ENCODE results near the gene TMEM217.

The TMEM217 gene

GRCh38 chr6:37177935-37178517 lies 79.9 kb downstream of the TMEM217 start:
- H3K27me3 ChIP-seq (ENCODE audit: control insufficient read depth in 1 of 2, insufficient read depth in 2 of 2, low read length in 2 of 2) = no peaks in the 10 kb centered on the region
- H3K4me1 ChIP-seq (ENCODE audit: control insufficient read depth, insufficient read depth, low read length) = peaks cover 4% of the 10 kb centered on the region
- H3K4me3 ChIP-seq (ENCODE audit: low read length in 2 of 2) = no peak overlapping the region
- H3K9me3 ChIP-seq (ENCODE audit: control insufficient read depth in 2 of 2, low read length in 2 of 2) = no peaks in the 10 kb centered on the region
- peaks cover 22% of the 10 kb centered on the region in 2 donors for H3K36me3 ChIP-seq (ENCODE audit: control insufficient read depth in 2 of 2, insufficient read depth in 2 of 2, low read length in 2 of 2)
- no peak overlapping the region for H3K9ac ChIP-seq (ENCODE audit: low read length in 2 of 2)
- no peak overlapping the region for H3K27ac ChIP-seq (ENCODE audit: low read length)

GRCh38 chr6:37177077-37177934 lies 80.6 kb downstream of the TMEM217 start:
- Histone ChIP-seq H3K36me3 (ENCODE audit: control insufficient read depth in 2 of 2, insufficient read depth in 2 of 2, low read length in 2 of 2) (peaks cover 24 to 26% of the 10 kb centered on the region in 2 donors), H3K27me3 (ENCODE audit: control insufficient read depth in 1 of 2, insufficient read depth in 2 of 2, low read length in 2 of 2) (no peaks in the 10 kb centered on the region), H3K9me3 (ENCODE audit: control insufficient read depth in 2 of 2, low read length in 2 of 2) (no peaks in the 10 kb centered on the region), H3K27ac (ENCODE audit: low read length) (no peak overlapping the region), H3K4me3 (ENCODE audit: low read length in 2 of 2) (no peak overlapping the region), H3K4me1 (ENCODE audit: control insufficient read depth, insufficient read depth, low read length) (peaks cover 11% of the 10 kb centered on the region), H3K9ac (ENCODE audit: low read length in 2 of 2) (no peak overlapping the region)

GRCh38 chr6:37176268-37177076 lies 81.5 kb downstream of the TMEM217 start:
- no peak overlapping the region for H3K27ac ChIP-seq (ENCODE audit: low read length)
- H3K4me1 ChIP-seq (ENCODE audit: control insufficient read depth, insufficient read depth, low read length) = peaks cover 16% of the 10 kb centered on the region
- no peak overlapping the region for H3K9ac ChIP-seq (ENCODE audit: low read length in 2 of 2)
- peaks cover 24 to 26% of the 10 kb centered on the region in 2 donors for H3K36me3 ChIP-seq (ENCODE audit: control insufficient read depth in 2 of 2, insufficient read depth in 2 of 2, low read length in 2 of 2)
- no peaks in the 10 kb centered on the region for H3K27me3 ChIP-seq (ENCODE audit: control insufficient read depth in 1 of 2, insufficient read depth in 2 of 2, low read length in 2 of 2)
- H3K4me3 ChIP-seq (ENCODE audit: low read length in 2 of 2) = no peak overlapping the region
- H3K9me3 ChIP-seq (ENCODE audit: control insufficient read depth in 2 of 2, low read length in 2 of 2) = no peaks in the 10 kb centered on the region

- Histone ChIP-seq H3K4me3 (ENCODE audit: low read length in 2 of 2) (no peak overlapping the region), H3K27ac (ENCODE audit: low read length) (no peak overlapping the region), H3K36me3 (ENCODE audit: control insufficient read depth in 2 of 2, insufficient read depth in 2 of 2, low read length in 2 of 2) (peaks cover 24 to 26% of the 10 kb centered on the region in 2 donors), H3K9ac (ENCODE audit: low read length in 2 of 2) (no peak overlapping the region), H3K27me3 (ENCODE audit: control insufficient read depth in 1 of 2, insufficient read depth in 2 of 2, low read length in 2 of 2) (no peaks in the 10 kb centered on the region), H3K4me1 (ENCODE audit: control insufficient read depth, insufficient read depth, low read length) (peaks cover 24% of the 10 kb centered on the region), H3K9me3 (ENCODE audit: control insufficient read depth in 2 of 2, low read length in 2 of 2) (no peaks in the 10 kb centered on the region)
Observed at GRCh38 chr6:37175332-37176267, 82.3 kb downstream of the TMEM217 start.

- Histone ChIP-seq H3K4me3 (ENCODE audit: low read length in 2 of 2) (no peak overlapping the region), H3K4me1 (ENCODE audit: control insufficient read depth, insufficient read depth, low read length) (peaks cover 29% of the 10 kb centered on the region), H3K27me3 (ENCODE audit: control insufficient read depth in 1 of 2, insufficient read depth in 2 of 2, low read length in 2 of 2) (no peaks in the 10 kb centered on the region), H3K36me3 (ENCODE audit: control insufficient read depth in 2 of 2, insufficient read depth in 2 of 2, low read length in 2 of 2) (peaks cover 24 to 26% of the 10 kb centered on the region in 2 donors), H3K27ac (ENCODE audit: low read length) (no peak overlapping the region), H3K9ac (ENCODE audit: low read length in 2 of 2) (no peak overlapping the region), H3K9me3 (ENCODE audit: control insufficient read depth in 2 of 2, low read length in 2 of 2) (no peaks in the 10 kb centered on the region)
Observed at GRCh38 chr6:37174515-37175331, 83.2 kb downstream of the TMEM217 start.

- Histone ChIP-seq H3K27me3 (ENCODE audit: control insufficient read depth in 1 of 2, insufficient read depth in 2 of 2, low read length in 2 of 2) (no peaks in the 10 kb centered on the region), H3K36me3 (ENCODE audit: control insufficient read depth in 2 of 2, insufficient read depth in 2 of 2, low read length in 2 of 2) (peaks cover 24 to 26% of the 10 kb centered on the region in 2 donors), H3K9me3 (ENCODE audit: control insufficient read depth in 2 of 2, low read length in 2 of 2) (no peaks in the 10 kb centered on the region), H3K9ac (ENCODE audit: low read length in 2 of 2) (no peak overlapping the region), H3K27ac (ENCODE audit: low read length) (no peak overlapping the region), H3K4me1 (ENCODE audit: control insufficient read depth, insufficient read depth, low read length) (peaks cover 29% of the 10 kb centered on the region), H3K4me3 (ENCODE audit: low read length in 2 of 2) (no peak overlapping the region)
Observed at GRCh38 chr6:37174196-37174514, 83.8 kb downstream of the TMEM217 start.

- Histone ChIP-seq H3K27ac (ENCODE audit: low read length) (no peak overlapping the region), H3K4me3 (ENCODE audit: low read length in 2 of 2) (no peak overlapping the region), H3K36me3 (ENCODE audit: control insufficient read depth in 2 of 2, insufficient read depth in 2 of 2, low read length in 2 of 2) (peaks cover 24 to 26% of the 10 kb centered on the region in 2 donors), H3K9me3 (ENCODE audit: control insufficient read depth in 2 of 2, low read length in 2 of 2) (no peaks in the 10 kb centered on the region), H3K4me1 (ENCODE audit: control insufficient read depth, insufficient read depth, low read length) (peaks cover 33% of the 10 kb centered on the region), H3K9ac (ENCODE audit: low read length in 2 of 2) (peak overlapping the region in 1 of 2 donors; percentile 23), H3K27me3 (ENCODE audit: control insufficient read depth in 1 of 2, insufficient read depth in 2 of 2, low read length in 2 of 2) (no peaks in the 10 kb centered on the region)
Observed at GRCh38 chr6:37173493-37174195, 84.3 kb downstream of the TMEM217 start.

- H3K9ac ChIP-seq (ENCODE audit: low read length in 2 of 2) = peak overlapping the region; percentile 51 to 92
- no peaks in the 10 kb centered on the region for H3K9me3 ChIP-seq (ENCODE audit: control insufficient read depth in 2 of 2, low read length in 2 of 2)
- peak overlapping the region in 1 of 2 donors; percentile 94 for H3K4me3 ChIP-seq (ENCODE audit: low read length in 2 of 2)
- H3K36me3 ChIP-seq (ENCODE audit: control insufficient read depth in 2 of 2, insufficient read depth in 2 of 2, low read length in 2 of 2) = peaks cover 24 to 26% of the 10 kb centered on the region in 2 donors
- H3K27ac ChIP-seq (ENCODE audit: low read length) = no peak overlapping the region
- no peaks in the 10 kb centered on the region for H3K27me3 ChIP-seq (ENCODE audit: control insufficient read depth in 1 of 2, insufficient read depth in 2 of 2, low read length in 2 of 2)
- peaks cover 35% of the 10 kb centered on the region for H3K4me1 ChIP-seq (ENCODE audit: control insufficient read depth, insufficient read depth, low read length)
Observed at GRCh38 chr6:37172912-37173492, 84.9 kb downstream of the TMEM217 start.

All from stomach smooth muscle (tissue), 2 donors.